HG03439 (cell line): ENCODE measurements around the gene TMEM86B.

Experiments
- ATAC-seq: cut with Tn5 transposase; IDR thresholded peaks from one replicate; pipeline ENCODE4 v1.9.1; 2021; ENCODE audit warnings: mild to moderate bottlenecking, moderate library complexity; ENCODE audit not compliant: unreplicated experiment

The TMEM86B gene

DNA sequence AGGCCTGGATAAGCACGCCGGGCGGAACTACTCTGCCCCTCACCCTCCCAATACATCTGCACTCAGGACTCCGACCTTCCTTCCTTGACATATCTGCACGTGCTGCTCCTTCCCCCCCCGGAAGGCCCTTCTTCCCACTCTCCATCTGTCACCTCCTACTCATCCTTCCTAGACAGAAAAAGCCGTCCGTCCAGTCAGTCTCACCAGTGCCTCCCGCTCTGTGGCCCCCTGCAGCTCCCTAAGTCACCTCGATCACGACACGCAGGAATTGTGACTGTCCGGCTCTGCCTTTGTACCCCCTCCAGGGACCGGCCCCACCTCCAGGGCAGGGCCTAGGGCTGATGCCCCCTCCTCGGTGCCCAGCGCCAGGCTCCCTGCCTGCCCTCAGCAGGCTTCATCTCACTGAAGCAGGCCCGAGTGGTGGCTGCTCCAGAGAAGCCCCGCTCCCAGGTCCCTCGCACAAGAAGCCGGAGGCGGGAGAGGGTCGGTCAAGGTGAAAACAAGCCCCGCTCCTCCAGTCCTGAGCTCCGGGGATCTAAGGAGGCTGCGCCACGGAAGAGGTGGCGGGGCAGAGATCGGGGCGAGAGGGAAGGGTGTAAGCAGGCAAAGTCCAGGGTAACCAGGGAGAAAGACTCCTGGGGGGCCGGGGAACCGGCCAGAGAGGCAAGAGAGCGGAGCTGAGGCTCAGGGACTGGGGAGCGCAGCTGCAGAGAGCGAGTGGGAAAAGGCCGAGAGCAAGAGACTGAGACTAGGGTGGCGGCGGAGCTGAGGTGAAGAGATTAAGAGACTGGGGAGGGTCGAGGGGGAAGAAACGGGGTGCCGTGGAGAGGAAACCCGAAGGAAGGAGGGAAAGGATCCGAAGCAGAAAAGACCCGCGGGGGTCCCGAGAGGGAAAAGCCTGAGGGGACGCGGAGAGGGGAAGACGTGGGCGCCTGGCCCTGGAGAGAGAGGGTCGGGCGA, 29.2 kb upstream of the TMEM86B start:
- peak; percentile 1 for ATAC-seq

GRCh38 chr19:55256562-55257460, 28.2 kb upstream of the TMEM86B start:
- no peak for ATAC-seq

GRCh38 chr19:55255618-55256423, 27.3 kb upstream of the TMEM86B start:
- ATAC-seq: no peak

DNA sequence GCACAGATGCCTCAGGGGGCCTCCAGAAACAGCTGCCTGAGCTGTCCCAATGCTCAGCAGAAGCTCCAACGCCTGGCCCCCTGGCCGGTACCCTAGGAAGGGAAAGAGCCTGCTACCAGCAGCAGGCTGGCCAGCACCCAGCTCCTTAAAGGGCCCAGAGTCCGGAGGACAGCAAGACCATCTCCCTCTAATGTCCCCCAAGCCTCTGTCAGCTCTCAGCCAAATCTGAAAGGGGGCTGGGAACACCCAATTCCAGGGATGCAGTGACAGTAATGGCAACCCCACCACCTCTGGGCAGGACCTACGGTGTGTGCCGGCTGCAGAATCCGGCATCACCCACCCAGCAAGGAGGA, 26.0 kb upstream of the TMEM86B start:
- ATAC-seq: no peak

DNA sequence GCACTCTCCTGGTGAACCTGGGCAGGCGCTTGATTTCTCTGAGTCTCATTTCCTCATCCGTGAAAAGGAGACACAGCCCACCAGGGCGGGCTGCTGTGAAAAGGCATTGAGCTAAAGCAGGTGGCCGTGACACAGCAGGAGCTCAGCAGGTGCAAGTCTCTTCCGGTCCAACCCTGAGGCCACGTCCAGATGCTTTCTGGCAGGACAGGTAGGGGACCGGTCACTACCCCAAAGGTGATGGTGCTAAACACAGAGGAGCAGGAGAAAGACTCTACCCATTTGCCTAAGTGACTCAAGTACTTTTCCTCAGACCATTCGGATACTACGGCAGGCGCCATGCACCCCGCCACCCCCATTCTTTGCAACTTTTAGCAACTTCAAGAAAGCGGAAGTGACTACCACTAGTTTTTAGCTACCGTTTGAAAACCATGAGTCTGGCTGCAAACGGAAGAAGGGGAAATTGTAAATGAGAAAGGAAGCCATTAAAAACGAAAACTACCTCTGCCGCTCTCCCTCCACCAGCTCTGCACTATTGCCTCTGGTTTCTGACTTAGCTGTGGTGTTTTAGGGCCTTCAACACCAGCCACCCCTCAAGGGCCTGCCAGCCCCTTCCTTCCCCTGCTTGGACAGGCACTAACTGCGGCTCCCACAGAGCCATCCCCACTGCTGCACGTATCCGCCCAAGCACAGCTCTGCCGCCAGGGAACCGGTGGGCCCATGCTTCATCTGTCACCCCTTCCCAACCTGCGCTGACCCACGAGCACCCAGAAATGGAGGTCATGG, 25.5 kb upstream of the TMEM86B start:
- peak; percentile 41 for ATAC-seq

GRCh38 chr19:55252760-55253663, 24.4 kb upstream of the TMEM86B start:
- no peak for ATAC-seq

GRCh38 chr19:55251341-55252081, 22.9 kb upstream of the TMEM86B start:
- ATAC-seq: no peak

DNA sequence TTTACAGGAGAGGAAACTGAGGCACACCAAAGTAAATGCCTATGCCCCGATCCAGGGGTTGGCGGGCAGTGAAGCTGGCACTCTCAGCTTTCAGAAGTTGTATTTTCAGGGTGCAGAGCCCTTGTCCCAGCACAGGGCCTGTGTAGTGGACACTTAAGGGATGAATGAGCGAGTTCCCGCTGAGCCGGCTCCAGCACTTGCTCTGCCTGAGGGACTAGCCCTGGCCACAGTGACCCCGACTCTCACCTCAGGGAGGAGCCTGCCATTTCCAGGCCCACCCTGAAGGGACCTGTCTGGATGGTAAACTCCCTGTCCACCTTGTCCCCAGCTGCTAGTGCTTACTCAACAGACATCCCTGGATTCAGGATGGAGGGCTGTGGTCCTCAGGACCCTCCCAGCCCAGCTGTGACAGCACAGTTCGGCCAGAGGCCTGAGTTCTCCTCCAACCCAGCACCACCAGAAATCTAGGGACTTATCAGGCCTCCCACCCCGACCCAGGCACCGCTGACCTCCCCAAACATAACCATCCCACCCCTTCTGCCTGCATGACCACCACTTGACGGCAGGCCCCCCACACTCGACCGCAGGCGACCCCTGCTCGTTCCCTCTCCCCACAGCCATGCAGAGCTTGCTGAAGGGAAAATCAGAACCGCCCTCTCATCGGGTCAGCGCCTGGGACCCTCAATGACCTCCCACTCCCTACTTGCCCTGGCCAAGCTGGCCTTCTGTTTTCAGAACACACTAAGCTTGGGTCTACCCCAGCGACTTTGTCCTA, 21.9 kb upstream of the TMEM86B start:
- no peak for ATAC-seq

GRCh38 chr19:55249841-55250240, 21.3 kb upstream of the TMEM86B start:
- no peak for ATAC-seq

DNA sequence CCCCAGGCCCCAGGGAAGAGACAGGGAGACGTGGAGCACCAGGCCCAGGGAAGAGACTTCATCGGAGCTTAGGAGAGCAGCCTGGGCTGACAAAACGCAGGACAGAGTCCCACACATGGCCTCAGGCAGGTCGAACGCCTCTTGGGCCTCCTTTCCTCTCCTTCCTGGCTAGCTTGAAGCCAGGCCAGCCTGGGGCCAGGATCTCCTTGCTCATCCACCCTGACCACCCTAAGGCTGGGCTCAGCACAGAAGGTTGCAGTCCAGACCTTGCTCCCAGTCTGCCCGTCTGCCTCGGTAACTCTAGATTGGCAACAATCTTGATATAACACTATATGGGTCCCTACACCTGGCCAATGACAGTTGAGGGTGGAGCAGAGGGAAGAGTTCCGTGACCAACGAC, 20.1 kb upstream of the TMEM86B start:
- no peak for ATAC-seq

GRCh38 chr19:55248166-55248675, 19.7 kb upstream of the TMEM86B start:
- ATAC-seq: no peak

GRCh38 chr19:55247621-55248099, 19.1 kb upstream of the TMEM86B start:
- ATAC-seq: no peak

GRCh38 chr19:55246462-55247451, 18.2 kb upstream of the TMEM86B start:
- ATAC-seq: no peak

DNA sequence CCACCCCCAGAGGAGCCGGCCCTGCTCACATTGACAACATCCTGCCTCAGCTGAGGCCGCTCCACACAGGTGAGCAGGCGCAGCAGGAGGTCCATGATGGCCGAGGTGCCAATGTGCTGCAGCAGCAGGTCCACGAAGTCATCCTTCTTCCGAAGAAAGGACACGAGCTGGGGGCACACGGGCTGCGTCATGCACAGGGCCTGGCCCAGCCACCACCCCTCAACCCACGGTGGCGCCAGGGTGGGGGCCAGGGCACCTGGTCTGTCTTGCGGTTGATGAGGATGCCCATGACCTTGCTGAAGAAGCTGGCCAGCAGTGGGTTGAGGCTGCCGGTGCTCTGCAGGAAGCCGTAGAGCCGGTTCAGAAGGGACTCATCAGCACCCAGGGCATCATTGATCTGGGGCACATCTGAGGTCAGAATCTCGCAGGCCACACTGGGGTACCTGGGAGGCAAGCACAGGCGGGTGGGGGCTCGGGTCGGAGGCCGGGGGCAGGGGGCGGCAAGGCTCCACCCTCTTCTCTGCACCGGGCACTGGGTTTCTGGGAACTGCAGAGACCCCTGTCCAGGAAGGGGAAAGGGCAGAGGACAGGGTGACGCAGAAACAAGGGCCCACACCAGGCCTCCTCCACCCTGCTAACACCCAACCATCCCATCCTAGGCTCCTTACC, 16.8 kb upstream of the TMEM86B start:
- no peak for ATAC-seq

DNA sequence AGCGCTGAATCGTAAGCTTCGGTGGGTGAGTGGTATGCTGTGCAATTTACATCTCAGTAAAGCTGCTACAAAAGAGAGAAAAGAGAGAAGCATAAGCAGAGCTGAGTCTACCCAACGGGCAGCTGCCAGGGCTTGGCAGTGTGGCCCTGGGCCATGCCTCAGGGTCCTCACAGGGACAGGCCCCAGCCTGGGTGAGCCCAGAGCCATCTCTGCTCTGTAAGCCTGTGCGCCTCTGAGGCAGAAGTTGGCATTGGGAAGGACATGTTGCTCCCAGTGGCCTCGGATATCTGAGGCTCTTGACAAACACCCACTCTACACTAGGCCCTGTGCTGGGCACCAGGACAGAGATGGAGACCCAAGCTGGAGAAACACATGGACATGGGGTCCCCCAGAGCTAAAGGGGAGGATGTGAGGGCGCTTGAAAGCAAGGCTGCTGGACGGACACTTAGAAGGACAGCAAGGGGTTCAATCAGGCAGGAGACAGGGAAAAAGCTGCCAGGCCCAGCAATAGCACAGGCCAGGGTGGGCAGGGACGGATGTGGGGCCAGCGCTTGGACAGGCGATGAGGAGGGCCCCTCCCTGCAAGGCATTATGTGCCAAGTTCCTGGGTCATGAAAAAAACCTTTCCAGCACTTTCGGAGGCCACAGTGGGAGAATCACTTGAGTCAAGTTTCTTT, 15.6 kb upstream of the TMEM86B start:
- no peak for ATAC-seq
